ENCODE results near the gene ARHGDIB.
A peak's percentile ranks its signal among the peaks of the same experiment; 100 is the strongest.

Gene ARHGDIB

GRCh38 chr12:14956905-14957304, 4.5 kb downstream of the ARHGDIB start:
- DNase-seq (ENCODE audit: low read depth, low spot score): no peak

- no peak for DNase-seq (ENCODE audit: low read depth, low spot score)
Measured at GRCh38 chr12:14956024-14956891, 5.1 kb downstream of the ARHGDIB start.

GRCh38 chr12:14954269-14954668, 7.1 kb downstream of the ARHGDIB start:
- no peak for DNase-seq (ENCODE audit: low read depth, low spot score)

- no peak for DNase-seq (ENCODE audit: low read depth, low spot score)
Measured at GRCh38 chr12:14953752-14954151, 7.6 kb downstream of the ARHGDIB start.

- DNase-seq (ENCODE audit: low read depth, low spot score): peak; percentile 10
Measured at GRCh38 chr12:14952299-14952921, 9.0 kb downstream of the ARHGDIB start.

GRCh38 chr12:14951851-14952250, 9.6 kb downstream of the ARHGDIB start:
- no peak for DNase-seq (ENCODE audit: low read depth, low spot score)

GRCh38 chr12:14950982-14951746, 10.2 kb downstream of the ARHGDIB start:
- peak; percentile 77 for DNase-seq (ENCODE audit: low read depth, low spot score)

GRCh38 chr12:14950421-14950820, 11.0 kb downstream of the ARHGDIB start:
- no peak for DNase-seq (ENCODE audit: low read depth, low spot score)

- no peak for DNase-seq (ENCODE audit: low read depth, low spot score)
Measured at GRCh38 chr12:14949631-14950030, 11.8 kb downstream of the ARHGDIB start.

GRCh38 chr12:14948672-14949071, 12.7 kb downstream of the ARHGDIB start:
- DNase-seq (ENCODE audit: low read depth, low spot score): peak; percentile 52

GRCh38 chr12:14946861-14947260, 14.5 kb downstream of the ARHGDIB start:
- DNase-seq (ENCODE audit: low read depth, low spot score): no peak

GRCh38 chr12:14946162-14946561, 15.2 kb downstream of the ARHGDIB start:
- no peak for DNase-seq (ENCODE audit: low read depth, low spot score)

GRCh38 chr12:14942196-14942931, 19.0 kb downstream of the ARHGDIB start:
- DNase-seq (ENCODE audit: low read depth, low spot score): no peak

- DNase-seq (ENCODE audit: low read depth, low spot score): no peak
Measured at GRCh38 chr12:14941369-14941768, 20.0 kb downstream of the ARHGDIB start.

- no peak for DNase-seq (ENCODE audit: low read depth, low spot score)
Measured at GRCh38 chr12:14938301-14938700, 23.1 kb downstream of the ARHGDIB start, which contains the start of gene ERP27. ERP27 (minus strand) TSS chr12:14938537; CDS start chr12:14938508, 29 bp downstream.

GRCh38 chr12:14937689-14938088, 23.7 kb downstream of the ARHGDIB start:
- DNase-seq (ENCODE audit: low read depth, low spot score): peak; percentile 11

- DNase-seq (ENCODE audit: low read depth, low spot score): no peak
Measured at GRCh38 chr12:14937014-14937413, 24.4 kb downstream of the ARHGDIB start.

GRCh38 chr12:14936224-14936861, 25.1 kb downstream of the ARHGDIB start:
- DNase-seq (ENCODE audit: low read depth, low spot score): peak; percentile 54

- DNase-seq (ENCODE audit: low read depth, low spot score): no peak
Measured at GRCh38 chr12:14935031-14935430, 26.4 kb downstream of the ARHGDIB start.

GRCh38 chr12:14934511-14934910, 26.9 kb downstream of the ARHGDIB start:
- no peak for DNase-seq (ENCODE audit: low read depth, low spot score)
